ENCODE results near the gene IKZF2.

DNA sequence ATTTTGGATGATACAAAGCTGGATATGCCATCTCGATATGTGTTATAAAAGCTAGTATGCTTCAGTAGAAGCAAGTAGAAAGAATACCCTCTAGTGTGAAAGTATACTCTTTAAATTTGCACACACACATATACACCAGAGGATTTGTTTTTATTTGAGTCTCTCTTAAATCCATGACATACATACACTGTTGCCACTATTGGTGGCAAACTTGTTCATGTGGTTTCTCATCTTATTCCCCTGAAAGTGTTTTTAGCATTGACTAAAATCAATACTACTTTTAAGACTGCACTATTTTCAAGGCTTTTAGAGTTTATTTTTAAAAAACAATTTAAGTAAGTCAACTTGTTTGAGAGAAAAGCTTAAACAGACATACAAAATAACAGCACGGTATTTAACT lies 137.4 kb downstream of the IKZF2 start:
- no peak for TF ChIP-seq EZH2 (IDR thresholded peaks at IDR 0.05)
- TF ChIP-seq POLR2A (IDR thresholded peaks at IDR 0.05; ENCODE audit: borderline replicate concordance, extremely low read depth, insufficient read depth, insufficient read length) = no peak
- TF ChIP-seq, protein P1, sequence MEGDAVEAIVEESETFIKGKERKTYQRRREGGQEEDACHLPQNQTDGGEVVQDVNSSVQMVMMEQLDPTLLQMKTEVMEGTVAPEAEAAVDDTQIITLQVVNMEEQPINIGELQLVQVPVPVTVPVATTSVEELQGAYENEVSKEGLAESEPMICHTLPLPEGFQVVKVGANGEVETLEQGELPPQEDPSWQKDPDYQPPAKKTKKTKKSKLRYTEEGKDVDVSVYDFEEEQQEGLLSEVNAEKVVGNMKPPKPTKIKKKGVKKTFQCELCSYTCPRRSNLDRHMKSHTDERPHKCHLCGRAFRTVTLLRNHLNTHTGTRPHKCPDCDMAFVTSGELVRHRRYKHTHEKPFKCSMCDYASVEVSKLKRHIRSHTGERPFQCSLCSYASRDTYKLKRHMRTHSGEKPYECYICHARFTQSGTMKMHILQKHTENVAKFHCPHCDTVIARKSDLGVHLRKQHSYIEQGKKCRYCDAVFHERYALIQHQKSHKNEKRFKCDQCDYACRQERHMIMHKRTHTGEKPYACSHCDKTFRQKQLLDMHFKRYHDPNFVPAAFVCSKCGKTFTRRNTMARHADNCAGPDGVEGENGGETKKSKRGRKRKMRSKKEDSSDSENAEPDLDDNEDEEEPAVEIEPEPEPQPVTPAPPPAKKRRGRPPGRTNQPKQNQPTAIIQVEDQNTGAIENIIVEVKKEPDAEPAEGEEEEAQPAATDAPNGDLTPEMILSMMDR (IDR thresholded peaks at IDR 0.05 in 2 of 3, conservative IDR thresholded peaks at IDR 0.05 in 1 of 3; ENCODE audit: borderline replicate concordance in 1 of 3, insufficient read depth in 1 of 3, low read depth in 2 of 3, low read length in 2 of 3) = no peak
- TF ChIP-seq YY1 (IDR thresholded peaks at IDR 0.05; ENCODE audit: extremely low read depth, insufficient replicate concordance, low read depth, low read length) = no peak
- no peak for TF ChIP-seq SIN3A (IDR thresholded peaks at IDR 0.05; ENCODE audit: low read depth)
- no peak for TF ChIP-seq EZH2phosphoT487 (IDR thresholded peaks at IDR 0.05; ENCODE audit: borderline replicate concordance)
- TF ChIP-seq POLR2AphosphoS5 (IDR thresholded peaks at IDR 0.05; ENCODE audit: low read depth, low read length) = no peak
- TF ChIP-seq CEBPB (IDR thresholded peaks at IDR 0.05; ENCODE audit: low read depth) = no peak
- no peak for TF ChIP-seq TCF7L2 (IDR thresholded peaks at IDR 0.05; ENCODE audit: borderline replicate concordance, extremely low read depth, insufficient read depth, insufficient read length)
- no peak for TF ChIP-seq ZBTB33 (IDR thresholded peaks at IDR 0.05; ENCODE audit: extremely low read depth, insufficient replicate concordance, low read length)
- TF ChIP-seq CBX3 (IDR thresholded peaks at IDR 0.05; ENCODE audit: low read depth) = no peak
- no peak for TF ChIP-seq JUND (IDR thresholded peaks at IDR 0.05)
- no peak for TF ChIP-seq FOSL1 (IDR thresholded peaks at IDR 0.05; ENCODE audit: low read depth)
- no peak for TF ChIP-seq SRF (IDR thresholded peaks at IDR 0.05; ENCODE audit: low read depth)
